Measurements from ENCODE around the gene DNAI4.

- TF ChIP-seq ZNF548 (tag by site-specific recombination; IDR thresholded peaks at IDR 0.05), result no peak
- no peak for TF ChIP-seq CTCF (tag by site-specific recombination; IDR thresholded peaks at IDR 0.05)
- TF ChIP-seq ZNF792 (tag by site-specific recombination; IDR thresholded peaks at IDR 0.05), result no peak
- no peak for TF ChIP-seq RBAK (tag by site-specific recombination; IDR thresholded peaks at IDR 0.05)
- no peak for TF ChIP-seq REST (tag by site-specific recombination; IDR thresholded peaks at IDR 0.05)
- no peak for TF ChIP-seq ZNF549 (tag by site-specific recombination; IDR thresholded peaks at IDR 0.05)
- TF ChIP-seq ZNF585B (tag by site-specific recombination; IDR thresholded peaks at IDR 0.05), result no peak
- TF ChIP-seq ZNF664 (tag by site-specific recombination; IDR thresholded peaks at IDR 0.05), result no peak
- TF ChIP-seq ZNF404 (tag by site-specific recombination; IDR thresholded peaks at IDR 0.05), result no peak
- TF ChIP-seq PRDM1 (tag by site-specific recombination; IDR thresholded peaks at IDR 0.05), result no peak
- no peak for TF ChIP-seq ZNF670 (tag by site-specific recombination; IDR thresholded peaks at IDR 0.05; ENCODE audit: low read depth)
Measured at GRCh38 chr1:66889030-66889429, 35.6 kb downstream of the DNAI4 start.

Data from HEK293 (cell line).